Naive B cell (primary cell): ENCODE results near the gene NOLC1. TPM values are rescaled to one million over a fixed set of nuclear protein-coding genes. Genes with fewer than 3 reads are reported as not detected.
A peak's percentile ranks its signal among the peaks of the same experiment; 100 is the strongest.

Source experiments
- ATAC-seq, 2 donors: fragments of 150-1000 bp; cut with Tn5 transposase; 2 replicates each; pipeline ENCODE4 v1.10.0; 2021; ENCODE audit warnings: low read depth in 2 of 2, mild to moderate bottlenecking in 2 of 2, moderate library complexity in 2 of 2
- DNase-seq: peaks from one replicate; pipeline ENCODE4 v3.0.0; 2022
- H3K27ac Mint-ChIP-seq, 6 donors: one replicate each; pipeline ENCODE4 v1.8.0; 2020 to 2022; ENCODE audit warnings: mild to moderate bottlenecking in 6 of 6, mixed read lengths in 6 of 6, moderate library complexity in 5 of 6, inconsistent platforms in 2 of 6
- H3K27me3 Mint-ChIP-seq, 3 donors: one replicate each; pipeline ENCODE4 v1.8.0; 2021 to 2022; ENCODE audit warnings: mixed read lengths in 3 of 3, mild to moderate bottlenecking in 1 of 3
- H3K36me3 Mint-ChIP-seq, 2 donors: one replicate each; pipeline ENCODE4 v1.8.0; 2020 to 2022; ENCODE audit warnings: mixed read lengths in 2 of 2, inconsistent platforms in 1 of 2, mild to moderate bottlenecking in 1 of 2
- H3K4me1 Mint-ChIP-seq, 3 donors: one replicate each; pipeline ENCODE4 v1.8.0; 2020 to 2022; ENCODE audit warnings: mixed read lengths in 3 of 3, inconsistent platforms in 1 of 3, mild to moderate bottlenecking in 1 of 3, moderate library complexity in 1 of 3
- H3K4me3 Mint-ChIP-seq, 8 donors: one replicate each; pipeline ENCODE4 v1.8.0; 2020 to 2022; ENCODE audit warnings: mild to moderate bottlenecking in 8 of 8, mixed read lengths in 8 of 8, moderate library complexity in 8 of 8, inconsistent platforms in 2 of 8
- H3K9me3 Mint-ChIP-seq, 7 donors: one replicate each; pipeline ENCODE4 v1.8.0; 2020 to 2022; ENCODE audit warnings: mixed read lengths in 7 of 7, mild to moderate bottlenecking in 5 of 7, inconsistent platforms in 2 of 7, moderate library complexity in 1 of 7
- polyA plus RNA-seq, 6 donors: library from polyadenylated mRNA; unstranded; fragments of 300-500 nt; fragmentation: Illumina TruSeq; gene quantifications; one replicate each; pipeline ENCODE4 v1.2.3, GENCODE V29; 2021; ENCODE audit warnings: low read depth in 6 of 6

NOLC1 gene
- polyA plus RNA-seq, 6 donors from 2014 or later, result 8.6 to 59.3 (median 47.1) TPM

- H3K4me1 Mint-ChIP-seq, result peaks cover 33 to 52% (median 36%) of the 10 kb centered on the region in 3 donors
- peak within 1 kb of the TSS; percentile 87 to 100 (median 98) for H3K4me3 Mint-ChIP-seq
- no peaks in the 10 kb centered on the region for H3K36me3 Mint-ChIP-seq
- H3K9me3 Mint-ChIP-seq, result no peaks in the 10 kb centered on the region
- peak; percentile 97 for DNase-seq
- peak; percentile 92 for ATAC-seq
- no peaks in the 10 kb centered on the region for H3K27me3 Mint-ChIP-seq
- peak within 1 kb of the TSS; percentile 94 to 99 (median 97) for H3K27ac Mint-ChIP-seq
Measured at GRCh38 chr10:102132563-102133372, 19.4 kb upstream of the NOLC1 start, which contains the start of gene PPRC1. Gene PPRC1, plus strand, starts transcription at chr10:102133040. Its CDS starts 29 bp downstream, at chr10:102133069.

DNA sequence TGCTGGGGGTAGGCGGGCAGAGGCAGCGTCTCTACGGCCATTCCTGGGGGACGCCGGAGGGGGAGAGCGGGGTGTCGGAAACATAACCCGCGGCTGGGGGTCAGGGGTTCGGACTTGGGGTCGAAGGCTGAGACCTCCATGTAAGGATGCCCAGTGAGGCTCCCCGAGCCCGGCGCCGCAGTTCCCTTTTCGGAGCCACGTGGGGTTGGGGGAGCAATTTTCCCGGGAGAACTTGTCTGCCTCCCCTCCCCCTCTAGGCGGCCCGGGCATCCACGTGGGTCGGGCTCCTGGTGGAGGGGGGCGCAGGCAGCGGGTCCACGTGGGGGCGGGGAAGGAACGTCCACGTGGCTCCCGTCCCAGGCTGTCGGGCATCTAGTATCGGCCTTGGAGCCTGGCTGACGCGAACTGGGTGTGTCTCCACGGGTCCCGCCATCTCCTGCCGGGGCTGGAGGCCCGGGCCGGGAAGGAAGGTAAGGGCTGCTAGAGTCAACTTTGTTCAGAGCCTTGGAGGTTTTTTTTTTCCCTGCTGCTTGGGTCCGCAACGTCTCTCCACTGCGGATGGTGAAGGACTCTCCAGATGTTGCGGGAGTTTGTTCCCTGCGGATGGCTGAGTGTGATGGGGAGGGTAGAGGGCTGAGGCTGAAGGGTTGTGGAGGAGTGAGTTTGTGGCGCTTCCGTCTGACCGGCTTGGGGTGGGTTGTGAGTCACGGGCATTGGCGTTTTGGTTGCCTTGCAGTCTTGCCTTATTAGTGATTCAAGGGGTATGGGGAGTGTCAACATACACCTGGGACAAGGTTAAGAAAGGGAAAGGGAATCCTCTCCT lies 18.6 kb upstream of the NOLC1 start:
- DNase-seq (no peak), ATAC-seq (no peak)
- H3K27me3 Mint-ChIP-seq, result no peaks in the 10 kb centered on the region
- H3K9me3 Mint-ChIP-seq, result no peaks in the 10 kb centered on the region
- H3K27ac Mint-ChIP-seq, result peak overlapping the region; percentile 94 to 99 (median 97)
- H3K4me1 Mint-ChIP-seq, result peaks cover 34 to 53% (median 36%) of the 10 kb centered on the region in 3 donors
- peak overlapping the region; percentile 87 to 100 (median 98) for H3K4me3 Mint-ChIP-seq
- peaks cover 0 to under 1% of the 10 kb centered on the region in 2 donors for H3K36me3 Mint-ChIP-seq

- H3K27ac Mint-ChIP-seq, result peak overlapping the region in 5 of 6 donors; percentile 58 to 97 (median 92)
- no peak for ATAC-seq
- peaks cover 34 to 58% (median 36%) of the 10 kb centered on the region in 3 donors for H3K4me1 Mint-ChIP-seq
Measured at GRCh38 chr10:102134416-102134815, 17.8 kb upstream of the NOLC1 start.

GRCh38 chr10:102135956-102136526 lies 16.1 kb upstream of the NOLC1 start:
- H3K27ac Mint-ChIP-seq, result peak overlapping the region in 3 of 6 donors; percentile 47 to 88 (median 65)
- peaks cover 0 to 23% of the 10 kb centered on the region in 2 donors for H3K36me3 Mint-ChIP-seq
- DNase-seq, result no peak
- no peak for ATAC-seq
- H3K9me3 Mint-ChIP-seq, result no peaks in the 10 kb centered on the region
- H3K27me3 Mint-ChIP-seq, result no peaks in the 10 kb centered on the region
- peak overlapping the region in 4 of 8 donors; percentile 35 to 91 (median 52) for H3K4me3 Mint-ChIP-seq
- H3K4me1 Mint-ChIP-seq, result peaks cover 34 to 58% (median 38%) of the 10 kb centered on the region in 3 donors

More at GRCh38 chr10:102134416-102134815, 17.8 kb upstream of the NOLC1 start:
- H3K27me3 Mint-ChIP-seq, result no peaks in the 10 kb centered on the region
- H3K4me3 Mint-ChIP-seq, result peak overlapping the region; percentile 87 to 100 (median 98)
- H3K36me3 Mint-ChIP-seq, result peaks cover 0 to 9% of the 10 kb centered on the region in 2 donors
- H3K9me3 Mint-ChIP-seq, result no peaks in the 10 kb centered on the region
- DNase-seq, result no peak

- Mint-ChIP-seq H3K36me3 (peaks cover 0 to 41% of the 10 kb centered on the region in 2 donors), H3K4me3 (peak overlapping the region in 1 of 8 donors; percentile 36), H3K4me1 (peaks cover 28 to 36% (median 31%) of the 10 kb centered on the region in 3 donors), H3K27me3 (no peaks in the 10 kb centered on the region), H3K27ac (peak overlapping the region in 2 of 6 donors; percentile 7 to 12), H3K9me3 (no peaks in the 10 kb centered on the region)
- DNase-seq (no peak), ATAC-seq (no peak)
Measured at GRCh38 chr10:102139281-102140110, 12.7 kb upstream of the NOLC1 start.

- H3K36me3 Mint-ChIP-seq, result peaks cover 0 to 41% of the 10 kb centered on the region in 2 donors
- no peak for DNase-seq
- peaks cover 21 to 29% (median 24%) of the 10 kb centered on the region in 3 donors for H3K4me1 Mint-ChIP-seq
- no peaks in the 10 kb centered on the region for H3K9me3 Mint-ChIP-seq
- no peak overlapping the region for H3K4me3 Mint-ChIP-seq
- peak overlapping the region in 1 of 6 donors; percentile 23 for H3K27ac Mint-ChIP-seq
- H3K27me3 Mint-ChIP-seq, result no peaks in the 10 kb centered on the region
- ATAC-seq, result no peak
Measured at GRCh38 chr10:102140218-102140617, 12.0 kb upstream of the NOLC1 start.

GRCh38 chr10:102140913-102141540 lies 11.2 kb upstream of the NOLC1 start:
- ATAC-seq, result no peak
- H3K4me3 Mint-ChIP-seq, result no peak overlapping the region
- H3K27ac Mint-ChIP-seq, result peak overlapping the region in 2 of 6 donors; percentile 20 to 64

GRCh38 chr10:102141583-102142107 lies 10.5 kb upstream of the NOLC1 start:
- peaks cover 10 to 19% (median 17%) of the 10 kb centered on the region in 3 donors for H3K4me1 Mint-ChIP-seq
- H3K36me3 Mint-ChIP-seq, result peaks cover 0 to 41% of the 10 kb centered on the region in 2 donors

More at GRCh38 chr10:102140913-102141540, 11.2 kb upstream of the NOLC1 start:
- DNase-seq, result no peak
- H3K4me1 Mint-ChIP-seq, result peaks cover 13 to 20% (median 19%) of the 10 kb centered on the region in 3 donors
- no peaks in the 10 kb centered on the region for H3K27me3 Mint-ChIP-seq
- H3K9me3 Mint-ChIP-seq, result no peaks in the 10 kb centered on the region
- peaks cover 0 to 41% of the 10 kb centered on the region in 2 donors for H3K36me3 Mint-ChIP-seq

GRCh38 chr10:102146971-102147428 lies 5.2 kb upstream of the NOLC1 start:
- Mint-ChIP-seq H3K4me1 (peaks cover 15 to 24% (median 20%) of the 10 kb centered on the region in 3 donors), H3K27me3 (no peaks in the 10 kb centered on the region), H3K9me3 (no peaks in the 10 kb centered on the region), H3K36me3 (peaks cover 9 to 29% of the 10 kb centered on the region in 2 donors), H3K4me3 (no peak overlapping the region), H3K27ac (peak overlapping the region in 2 of 6 donors; percentile 58 to 70)
- no peak for DNase-seq
- no peak for ATAC-seq

More at GRCh38 chr10:102141583-102142107, 10.5 kb upstream of the NOLC1 start:
- H3K27me3 Mint-ChIP-seq, result no peaks in the 10 kb centered on the region
- peak overlapping the region in 1 of 6 donors; percentile 64 for H3K27ac Mint-ChIP-seq
- no peak for DNase-seq
- no peak for ATAC-seq
- H3K4me3 Mint-ChIP-seq, result no peak overlapping the region
- H3K9me3 Mint-ChIP-seq, result no peaks in the 10 kb centered on the region

GRCh38 chr10:102147561-102147960 lies 4.6 kb upstream of the NOLC1 start:
- Mint-ChIP-seq H3K4me3 (no peak overlapping the region), H3K4me1 (peaks cover 21 to 26% (median 25%) of the 10 kb centered on the region in 3 donors), H3K36me3 (peaks cover 9 to 27% of the 10 kb centered on the region in 2 donors), H3K27me3 (no peaks in the 10 kb centered on the region), H3K27ac (peak overlapping the region in 3 of 6 donors; percentile 68 to 97 (median 70)), H3K9me3 (no peaks in the 10 kb centered on the region)
- no peak for ATAC-seq
- DNase-seq, result no peak

- Mint-ChIP-seq H3K4me1 (peaks cover 27 to 33% (median 28%) of the 10 kb centered on the region in 3 donors), H3K36me3 (peaks cover 9 to 20% of the 10 kb centered on the region in 2 donors)
Measured at GRCh38 chr10:102148275-102148674, 3.9 kb upstream of the NOLC1 start.

More at GRCh38 chr10:102148275-102148674, 3.9 kb upstream of the NOLC1 start:
- no peak for DNase-seq
- no peak for ATAC-seq
- H3K27me3 Mint-ChIP-seq, result no peaks in the 10 kb centered on the region
- H3K27ac Mint-ChIP-seq, result peak overlapping the region in 4 of 6 donors; percentile 80 to 97 (median 93)
- no peaks in the 10 kb centered on the region for H3K9me3 Mint-ChIP-seq
- peak overlapping the region in 1 of 8 donors; percentile 30 for H3K4me3 Mint-ChIP-seq
